ENCODE data around the gene CHST10. TPM values are rescaled to one million over a fixed set of nuclear protein-coding genes. Genes with fewer than 3 reads are reported as not detected.

CHST10 gene
- total and polyA plus RNA-seq, 8 donors: 1.7 to 6.5 (median 3.8) TPM

DNA sequence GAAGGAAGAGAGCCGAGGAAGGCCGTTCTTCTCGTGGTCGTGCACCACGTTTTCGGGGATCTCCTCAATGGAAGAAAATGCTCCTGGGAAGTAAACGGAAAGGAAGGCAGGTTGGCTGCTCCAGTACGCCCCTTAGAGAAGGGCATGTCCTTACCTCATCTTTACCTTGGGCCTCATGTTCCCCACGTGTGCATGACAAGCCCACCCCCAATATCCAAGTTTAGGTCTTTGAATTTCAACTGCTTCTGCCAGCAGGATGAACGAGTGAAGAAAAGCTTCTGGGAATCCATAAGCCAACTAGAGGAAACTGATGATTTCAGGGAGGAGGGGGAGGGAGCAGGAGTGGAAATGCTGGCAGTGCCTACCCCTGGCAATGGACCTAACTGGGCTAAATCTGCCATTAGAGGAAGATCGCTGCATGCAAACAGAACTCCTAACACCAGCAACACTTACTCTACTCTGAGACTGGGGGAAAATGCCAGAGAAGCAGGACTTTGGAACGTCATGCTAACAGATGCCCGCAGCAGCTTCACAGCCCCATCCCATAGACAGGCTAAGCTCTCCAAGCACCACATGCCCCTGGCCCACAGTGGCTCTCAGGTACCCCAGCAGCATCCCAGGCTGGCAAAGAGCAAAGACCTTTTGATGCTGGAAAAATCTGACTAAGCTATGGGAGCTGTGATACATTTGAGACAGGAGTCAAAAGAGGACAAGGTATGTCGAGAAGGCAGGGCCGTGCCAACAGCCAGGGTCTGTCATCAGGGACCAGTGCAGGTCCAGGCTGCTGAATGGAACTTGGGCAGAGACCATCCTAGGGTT lies 21.7 kb downstream of the CHST10 start:
- ATAC-seq (no peak), FAIRE-seq (no peak), DNase-seq (no peak)
- WGBS, 2 donors: 86 to 93% methylated on average over 15 of the region's 15 CpGs
- no peaks in the 10 kb centered on the region for H3K36me3 ChIP-seq
- no peaks in the 10 kb centered on the region for H3K27me3 ChIP-seq
- H3K4me1 ChIP-seq: no peaks in the 10 kb centered on the region
- no peak overlapping the region for H3K27ac ChIP-seq
- TF ChIP-seq, protein P1, sequence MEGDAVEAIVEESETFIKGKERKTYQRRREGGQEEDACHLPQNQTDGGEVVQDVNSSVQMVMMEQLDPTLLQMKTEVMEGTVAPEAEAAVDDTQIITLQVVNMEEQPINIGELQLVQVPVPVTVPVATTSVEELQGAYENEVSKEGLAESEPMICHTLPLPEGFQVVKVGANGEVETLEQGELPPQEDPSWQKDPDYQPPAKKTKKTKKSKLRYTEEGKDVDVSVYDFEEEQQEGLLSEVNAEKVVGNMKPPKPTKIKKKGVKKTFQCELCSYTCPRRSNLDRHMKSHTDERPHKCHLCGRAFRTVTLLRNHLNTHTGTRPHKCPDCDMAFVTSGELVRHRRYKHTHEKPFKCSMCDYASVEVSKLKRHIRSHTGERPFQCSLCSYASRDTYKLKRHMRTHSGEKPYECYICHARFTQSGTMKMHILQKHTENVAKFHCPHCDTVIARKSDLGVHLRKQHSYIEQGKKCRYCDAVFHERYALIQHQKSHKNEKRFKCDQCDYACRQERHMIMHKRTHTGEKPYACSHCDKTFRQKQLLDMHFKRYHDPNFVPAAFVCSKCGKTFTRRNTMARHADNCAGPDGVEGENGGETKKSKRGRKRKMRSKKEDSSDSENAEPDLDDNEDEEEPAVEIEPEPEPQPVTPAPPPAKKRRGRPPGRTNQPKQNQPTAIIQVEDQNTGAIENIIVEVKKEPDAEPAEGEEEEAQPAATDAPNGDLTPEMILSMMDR (IDR thresholded peaks at IDR 0.05): no peak
- intact Hi-C loops (cut with DNase I): no loop called here
- no peaks in the 10 kb centered on the region for H3K9me3 ChIP-seq
- no peak overlapping the region for H3K4me3 ChIP-seq

DNA sequence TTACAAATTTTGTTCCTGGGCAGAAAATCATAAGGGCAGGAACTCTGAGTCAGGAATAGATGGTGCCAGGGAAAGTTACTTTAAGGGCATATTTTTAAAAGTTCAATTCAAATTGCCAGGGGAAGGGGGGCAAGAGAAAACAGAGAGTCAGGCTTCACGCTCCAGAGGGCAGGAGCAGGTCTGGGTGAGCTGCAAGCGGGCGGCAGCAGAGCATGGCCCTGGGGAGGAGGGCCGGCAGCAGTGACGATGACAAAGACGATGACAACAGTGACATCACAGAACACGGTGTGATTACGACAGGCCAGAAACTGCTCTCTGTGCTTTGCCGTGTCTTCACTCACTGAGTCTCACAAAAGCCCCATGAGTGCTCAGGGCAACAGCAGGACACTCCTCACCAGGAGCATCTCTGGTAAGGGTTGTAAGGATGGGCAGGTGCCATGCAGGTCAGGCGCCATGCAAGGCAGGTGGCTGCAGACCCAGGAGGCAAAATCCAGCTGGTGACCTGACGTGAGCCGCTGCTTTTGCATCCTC lies 23.3 kb downstream of the CHST10 start:
- H3K4me3 ChIP-seq: no peak overlapping the region
- no peaks in the 10 kb centered on the region for H3K36me3 ChIP-seq
- H3K9me3 ChIP-seq: no peaks in the 10 kb centered on the region
- H3K27me3 ChIP-seq: no peaks in the 10 kb centered on the region
- no peak for DNase-seq
- intact Hi-C loops (cut with DNase I): no loop called here
- no peak for ATAC-seq
- TF ChIP-seq, protein P1 (IDR thresholded peaks at IDR 0.05): no peak
- 84 to 91% methylated on average over 12 of the region's 12 CpGs for WGBS, 2 donors
- no peaks in the 10 kb centered on the region for H3K4me1 ChIP-seq
- FAIRE-seq: no peak
- no peak overlapping the region for H3K27ac ChIP-seq

DNA sequence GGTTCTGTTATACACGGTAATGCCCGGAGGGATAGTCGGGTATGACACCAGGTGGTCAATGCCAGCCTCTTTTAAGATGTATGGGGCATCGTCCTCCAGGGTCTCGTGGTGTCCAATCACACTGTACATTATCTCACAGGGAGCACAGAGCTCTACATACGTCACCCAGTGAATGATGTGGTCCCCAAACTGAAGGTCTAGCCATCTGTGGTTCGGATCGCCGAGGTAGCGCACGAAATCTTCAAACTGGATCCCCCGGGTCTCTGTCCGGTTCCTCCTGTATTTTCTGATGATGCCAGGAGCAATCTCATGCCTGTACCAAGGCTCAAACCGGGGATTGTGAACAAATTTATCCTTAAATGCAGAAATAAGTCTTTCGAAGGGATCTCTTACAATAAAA lies 24.1 kb downstream of the CHST10 start:
- ATAC-seq: no peak
- Histone ChIP-seq H3K9me3 (no peaks in the 10 kb centered on the region), H3K36me3 (no peaks in the 10 kb centered on the region), H3K4me1 (no peaks in the 10 kb centered on the region), H3K27me3 (no peaks in the 10 kb centered on the region), H3K4me3 (no peak overlapping the region), H3K27ac (no peak overlapping the region)
- intact Hi-C loops (cut with DNase I): no loop called here
- WGBS, 2 donors: 89 to 93% methylated on average over 15 of the region's 15 CpGs
- TF ChIP-seq, protein P1 (IDR thresholded peaks at IDR 0.05): no peak
- no peak for FAIRE-seq
- no peak for DNase-seq

DNA sequence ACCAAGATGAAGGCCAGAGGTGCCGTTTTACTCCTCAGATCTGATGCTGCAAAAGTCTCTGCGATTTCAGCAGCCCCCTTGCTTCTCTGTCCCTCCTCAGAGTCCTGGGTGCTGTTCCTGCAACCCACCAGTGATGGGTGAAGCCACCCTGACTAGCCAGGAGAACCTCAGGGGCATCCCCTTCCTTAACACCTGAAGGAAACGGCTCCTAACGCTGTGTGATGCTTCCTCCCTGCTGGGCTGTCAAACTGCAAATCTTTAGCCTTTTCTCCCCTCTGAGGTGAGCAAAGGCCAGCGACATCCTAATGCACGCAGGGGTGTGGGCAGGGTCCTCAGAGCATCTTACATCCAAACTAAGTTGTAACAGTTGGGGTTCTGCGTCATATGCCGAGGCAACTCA lies 24.8 kb downstream of the CHST10 start:
- intact Hi-C loops (cut with DNase I): no loop called here
- Histone ChIP-seq H3K36me3 (no peaks in the 10 kb centered on the region), H3K9me3 (no peaks in the 10 kb centered on the region), H3K27ac (no peak overlapping the region), H3K4me1 (no peaks in the 10 kb centered on the region), H3K4me3 (no peak overlapping the region), H3K27me3 (no peaks in the 10 kb centered on the region)
- TF ChIP-seq, protein P1 (IDR thresholded peaks at IDR 0.05): no peak
- FAIRE-seq: no peak
- no peak for ATAC-seq
- WGBS, 2 donors: 87 to 89% methylated on average over 8 of the region's 8 CpGs
- DNase-seq: no peak

All from pancreas (tissue), 10 donors.